Subcutaneous abdominal adipose tissue (tissue), 5 donors: ENCODE measurements around the gene SLC38A10.

Experiments
- H3K27ac ChIP-seq: one replicate; pipeline ENCODE4 v1.7.0; 2013; ENCODE audit warnings: low read depth, mild to moderate bottlenecking, inconsistent platforms, low read length, moderate library complexity
- H3K27me3 ChIP-seq, 5 donors: one replicate each; pipeline ENCODE4 v1.7.0; 2013; ENCODE audit warnings: low read length in 5 of 5, inconsistent platforms in 1 of 5; ENCODE audit not compliant: control insufficient read depth in 5 of 5, insufficient read depth in 4 of 5
- H3K36me3 ChIP-seq, 5 donors: one replicate each; pipeline ENCODE4 v1.7.0; 2013; ENCODE audit warnings: low read length in 5 of 5; ENCODE audit not compliant: control insufficient read depth in 5 of 5, insufficient read depth in 5 of 5
- H3K4me1 ChIP-seq, 5 donors: one replicate each; pipeline ENCODE4 v1.7.0; 2013; ENCODE audit warnings: low read length in 5 of 5, mild to moderate bottlenecking in 3 of 5, moderate library complexity in 1 of 5; ENCODE audit not compliant: control insufficient read depth in 5 of 5, insufficient read depth in 5 of 5
- H3K4me3 ChIP-seq, 5 donors: one replicate each; pipeline ENCODE4 v1.7.0; 2013; ENCODE audit warnings: low read length in 5 of 5, low read depth in 1 of 5
- H3K9ac ChIP-seq, 5 donors: one replicate each; pipeline ENCODE4 v1.7.0; 2013; ENCODE audit warnings: low read length in 5 of 5, mild to moderate bottlenecking in 4 of 5, moderate library complexity in 3 of 5
- H3K9me3 ChIP-seq, 5 donors: one replicate each; pipeline ENCODE4 v1.7.0; 2013; ENCODE audit warnings: low read length in 5 of 5; ENCODE audit not compliant: control insufficient read depth in 5 of 5
- donor health status: healthy.
- donor health status: healthy.
- donor health status: healthy.
- donor health status: healthy.
- donor health status: healthy.

The SLC38A10 gene

DNA sequence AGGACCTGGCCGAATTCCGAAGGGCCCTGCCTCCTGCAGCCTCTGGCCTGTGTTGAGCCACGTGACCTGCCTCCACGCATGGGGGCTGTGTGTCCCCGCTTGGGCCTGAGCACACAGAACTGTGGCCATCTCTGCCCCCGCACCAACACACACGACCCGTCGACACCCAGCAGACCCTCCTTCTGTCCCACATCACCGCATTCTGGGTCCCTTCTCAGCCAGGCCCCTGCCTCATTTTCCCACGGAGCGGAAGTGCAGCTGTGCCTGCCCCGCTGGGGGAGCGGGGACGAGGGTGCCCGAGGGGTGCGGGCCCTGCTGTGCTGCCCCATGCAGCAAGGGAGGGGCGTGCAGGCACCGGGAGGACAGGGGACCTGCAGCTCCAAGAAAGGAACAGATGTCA, 37.6 kb downstream of the SLC38A10 start:
- no peaks in the 10 kb centered on the region for H3K9me3 ChIP-seq
- no peaks in the 10 kb centered on the region for H3K27me3 ChIP-seq
- peaks cover 0 to 64% (median 55%) of the 10 kb centered on the region in 5 donors for H3K36me3 ChIP-seq
- H3K9ac ChIP-seq: no peak overlapping the region
- no peak overlapping the region for H3K4me3 ChIP-seq
- H3K4me1 ChIP-seq: peaks cover 2 to 21% (median 10%) of the 10 kb centered on the region in 5 donors
- H3K27ac ChIP-seq: no peak overlapping the region

DNA sequence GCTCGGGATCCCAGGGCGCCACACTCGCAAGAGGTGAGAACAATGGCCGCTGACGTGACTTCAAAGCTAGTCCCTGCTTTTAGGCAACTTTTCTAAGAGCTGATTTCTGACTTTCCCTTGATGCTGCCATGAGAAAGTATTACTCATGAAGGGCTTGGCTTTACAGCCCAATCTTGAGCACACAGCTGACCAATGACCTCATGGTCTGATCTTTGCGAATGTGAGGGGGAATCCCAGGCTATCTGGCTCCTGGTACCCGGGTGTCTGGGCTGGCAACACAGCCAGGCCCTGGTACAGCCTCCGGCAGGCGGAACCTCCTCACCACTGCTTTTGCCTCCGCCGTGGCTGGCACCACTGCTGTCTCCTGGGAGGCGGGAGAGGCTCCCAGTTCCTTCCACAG, 38.5 kb downstream of the SLC38A10 start:
- H3K27ac ChIP-seq: no peak overlapping the region
- H3K9ac ChIP-seq: no peak overlapping the region

DNA sequence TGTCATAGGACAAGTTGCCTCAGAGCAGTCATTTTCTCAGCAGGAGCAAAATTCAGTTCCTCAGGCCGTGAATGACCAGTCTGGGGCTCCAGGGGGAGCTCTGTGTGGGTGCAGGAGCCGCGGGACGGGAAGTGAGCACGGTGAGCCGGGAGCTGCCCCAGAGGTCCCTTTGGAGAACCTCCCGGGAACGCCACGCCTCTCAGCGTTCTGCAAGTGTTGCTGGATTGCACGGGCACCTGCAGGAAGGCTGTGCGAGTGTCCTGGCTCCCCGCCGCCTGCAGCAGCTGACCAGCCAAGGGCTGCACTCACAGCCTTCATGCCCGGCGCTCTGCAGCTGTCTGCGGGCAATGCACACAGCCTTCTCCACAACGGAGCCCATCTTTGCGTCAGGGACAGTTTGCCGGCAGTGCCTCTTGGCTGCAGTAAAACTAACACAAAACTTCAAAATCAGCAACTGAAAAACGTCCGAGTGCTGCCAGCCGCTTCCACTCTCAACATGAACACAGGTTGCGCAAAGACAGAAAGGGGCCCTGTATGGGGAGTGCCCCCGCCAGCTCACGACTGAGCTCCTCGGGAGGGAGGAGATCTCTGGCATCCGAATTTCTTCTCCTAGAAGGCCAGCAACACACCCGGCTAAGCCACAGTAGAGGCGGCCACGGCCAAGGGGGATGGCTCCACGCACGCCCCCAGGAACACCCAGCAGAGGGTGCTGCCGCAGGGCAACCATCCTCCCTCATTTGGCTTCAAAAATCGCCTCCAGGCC, 40.0 kb downstream of the SLC38A10 start:
- no peak overlapping the region for H3K27ac ChIP-seq
- no peaks in the 10 kb centered on the region for H3K9me3 ChIP-seq
- no peak overlapping the region for H3K9ac ChIP-seq
- peaks cover 2 to 21% (median 10%) of the 10 kb centered on the region in 5 donors for H3K4me1 ChIP-seq
- no peak overlapping the region for H3K4me3 ChIP-seq
- no peaks in the 10 kb centered on the region for H3K27me3 ChIP-seq
- H3K36me3 ChIP-seq: peaks cover 0 to 64% (median 55%) of the 10 kb centered on the region in 5 donors

More for the DNA sequence above, 38.5 kb downstream of the SLC38A10 start:
- Histone ChIP-seq H3K36me3 (peaks cover 0 to 64% (median 56%) of the 10 kb centered on the region in 5 donors), H3K27me3 (no peaks in the 10 kb centered on the region), H3K4me3 (no peak overlapping the region), H3K9me3 (no peaks in the 10 kb centered on the region), H3K4me1 (peaks cover 2 to 21% (median 10%) of the 10 kb centered on the region in 5 donors)

DNA sequence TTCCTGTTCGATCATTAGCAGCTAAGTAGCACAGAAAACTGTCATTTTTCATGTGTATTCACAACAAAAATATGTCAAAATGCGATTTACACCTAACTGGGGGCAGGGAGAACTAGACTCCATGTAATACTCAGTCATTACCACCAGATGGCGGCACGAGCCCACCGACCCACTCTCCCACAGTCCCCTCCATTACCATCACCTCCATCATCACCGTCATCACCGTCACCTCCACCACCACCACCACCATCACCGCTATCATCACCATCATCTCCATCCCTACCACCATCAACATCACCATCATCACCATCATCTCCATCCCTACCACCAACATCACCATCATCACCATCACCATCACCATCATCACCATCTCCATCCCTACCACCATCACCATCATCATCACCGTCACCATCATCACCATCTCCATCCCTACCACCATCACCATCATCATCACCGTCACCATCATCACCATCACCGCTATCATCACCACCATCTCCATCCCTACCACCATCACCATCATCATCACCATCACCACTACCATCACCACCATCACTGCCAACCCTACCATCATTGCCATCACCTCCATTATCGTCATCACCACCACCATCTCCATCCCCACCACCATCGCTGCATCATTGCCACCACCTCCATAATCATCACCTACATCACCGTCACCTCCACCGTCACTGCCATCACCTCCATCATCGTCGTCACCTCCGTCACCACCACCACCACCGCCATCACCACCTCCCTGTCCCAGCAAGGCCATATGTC, 41.6 kb downstream of the SLC38A10 start:
- Histone ChIP-seq H3K4me3 (no peak overlapping the region), H3K9me3 (no peaks in the 10 kb centered on the region), H3K27me3 (no peaks in the 10 kb centered on the region), H3K9ac (no peak overlapping the region), H3K36me3 (peaks cover 0 to 61% (median 48%) of the 10 kb centered on the region in 5 donors), H3K27ac (no peak overlapping the region), H3K4me1 (peaks cover 2 to 21% (median 10%) of the 10 kb centered on the region in 5 donors)

DNA sequence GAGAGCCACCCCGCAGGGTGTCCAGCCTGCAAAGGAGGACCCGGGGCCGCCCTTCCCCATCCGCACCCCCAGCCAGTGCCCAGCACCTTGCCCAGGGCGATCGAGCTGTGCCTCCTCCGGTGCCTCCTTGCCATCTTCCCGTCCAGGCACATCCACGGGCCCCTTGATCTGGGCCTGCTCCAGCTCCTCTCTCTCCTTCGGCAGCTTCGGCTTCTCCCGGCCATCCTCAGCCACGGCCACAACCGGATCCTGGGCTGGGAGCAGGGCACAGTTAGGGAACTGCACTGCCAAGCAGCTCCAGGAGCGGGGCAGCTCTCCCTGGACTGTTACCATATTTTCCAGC, 42.1 kb downstream of the SLC38A10 start:
- H3K36me3 ChIP-seq: peaks cover 0 to 58% (median 43%) of the 10 kb centered on the region in 5 donors
- no peaks in the 10 kb centered on the region for H3K9me3 ChIP-seq
- no peak overlapping the region for H3K9ac ChIP-seq
- H3K4me1 ChIP-seq: peaks cover 2 to 21% (median 10%) of the 10 kb centered on the region in 5 donors
- no peaks in the 10 kb centered on the region for H3K27me3 ChIP-seq
- no peak overlapping the region for H3K4me3 ChIP-seq
- no peak overlapping the region for H3K27ac ChIP-seq

DNA sequence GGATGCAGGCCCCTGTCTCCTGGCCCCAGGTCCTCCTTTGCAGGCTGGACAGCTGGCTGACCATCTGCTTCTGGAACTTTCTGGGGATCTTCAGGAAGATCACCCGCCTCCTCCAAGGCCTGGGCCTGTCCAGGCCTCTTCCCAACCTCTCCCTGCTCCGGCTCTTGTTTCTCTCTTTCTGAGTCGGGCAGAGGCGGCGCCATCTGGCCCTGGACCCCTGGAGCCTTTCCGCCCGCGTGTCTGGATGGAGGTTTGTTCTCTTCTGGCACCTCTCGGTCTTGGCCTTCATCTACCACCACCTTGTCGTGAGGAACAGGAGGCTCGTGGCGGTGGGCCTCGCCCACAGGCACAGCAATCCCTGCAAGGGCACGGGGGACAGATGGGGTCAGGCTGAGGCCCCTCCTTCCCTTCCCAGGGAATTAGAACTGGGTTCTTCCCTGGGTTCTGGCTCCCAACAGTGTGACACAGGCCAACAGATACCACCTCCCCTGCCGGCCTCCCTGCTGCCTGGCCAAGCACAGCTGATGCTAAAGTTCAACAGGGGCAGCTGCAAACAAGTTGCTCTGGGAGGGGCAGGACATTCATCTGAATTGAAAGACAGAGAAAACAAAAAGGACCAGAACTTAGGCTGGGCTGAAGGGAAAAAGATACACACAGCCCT, 42.7 kb downstream of the SLC38A10 start:
- Histone ChIP-seq H3K27me3 (no peaks in the 10 kb centered on the region), H3K9ac (no peak overlapping the region), H3K27ac (no peak overlapping the region), H3K9me3 (no peaks in the 10 kb centered on the region), H3K4me3 (no peak overlapping the region), H3K36me3 (peaks cover 0 to 53% (median 41%) of the 10 kb centered on the region in 5 donors), H3K4me1 (peaks cover 2 to 21% (median 10%) of the 10 kb centered on the region in 5 donors)

DNA sequence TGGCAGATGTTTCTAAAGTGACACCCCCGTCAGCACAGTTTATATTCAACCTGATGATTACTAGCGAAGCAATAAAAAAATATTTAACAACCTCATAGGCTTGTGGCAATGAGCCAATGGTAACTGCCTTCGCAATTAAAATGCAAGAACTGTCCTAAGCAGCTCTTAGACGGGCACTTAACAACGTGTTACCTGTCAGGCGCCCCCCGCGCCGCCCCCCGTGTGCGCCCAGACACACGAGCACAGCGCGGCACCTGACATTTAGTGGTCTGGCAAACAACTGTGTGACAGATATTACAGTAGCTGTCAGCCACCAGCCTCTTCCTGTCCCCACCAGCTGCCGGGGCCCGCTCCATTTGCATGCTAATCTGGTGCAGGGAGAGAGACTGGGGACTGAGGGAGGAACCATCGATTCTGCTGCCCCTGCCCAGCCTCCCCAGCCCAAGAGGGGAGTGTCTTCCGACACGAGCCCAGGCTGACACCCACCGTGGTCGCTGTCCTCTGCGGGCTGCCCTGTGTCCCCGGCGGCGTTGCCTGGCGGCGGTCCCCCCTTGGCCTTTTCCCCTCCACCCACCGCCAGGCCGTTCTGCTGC, 43.3 kb downstream of the SLC38A10 start:
- H3K9me3 ChIP-seq: no peaks in the 10 kb centered on the region
- no peak overlapping the region for H3K4me3 ChIP-seq
- no peaks in the 10 kb centered on the region for H3K27me3 ChIP-seq
- H3K9ac ChIP-seq: no peak overlapping the region
- peaks cover 2 to 18% (median 10%) of the 10 kb centered on the region in 5 donors for H3K4me1 ChIP-seq
- H3K27ac ChIP-seq: no peak overlapping the region
- peaks cover 0 to 50% (median 38%) of the 10 kb centered on the region in 5 donors for H3K36me3 ChIP-seq

DNA sequence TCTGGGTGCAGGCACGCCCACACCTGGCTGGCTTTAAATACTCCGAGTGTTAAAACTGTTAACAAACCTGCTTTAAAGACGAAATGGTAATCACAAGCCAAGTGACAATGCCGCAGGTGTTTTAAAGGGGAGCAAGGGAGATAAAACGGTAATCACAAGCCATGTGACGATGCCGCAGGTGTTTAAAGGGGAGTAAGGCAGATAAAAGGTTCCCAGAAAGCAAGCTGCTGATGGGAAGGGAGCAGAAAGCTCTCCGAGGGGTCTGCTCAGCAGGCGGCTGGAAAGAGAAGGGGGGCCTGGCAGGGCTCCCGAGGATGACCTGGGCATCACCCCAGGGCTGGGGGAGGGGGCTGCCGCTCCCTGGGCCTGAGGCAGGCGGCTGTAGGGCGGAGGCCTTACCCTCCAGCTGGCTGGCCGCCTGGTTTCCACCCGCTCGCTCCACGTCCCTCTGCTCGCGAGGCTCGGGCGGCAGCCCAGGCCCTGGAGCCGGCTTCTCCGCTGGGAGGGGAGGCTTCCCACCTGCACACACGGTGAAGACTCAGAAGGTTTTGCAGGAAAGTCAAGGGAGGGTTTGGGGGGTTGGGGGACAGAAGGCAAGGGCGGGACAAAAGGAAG, 43.9 kb downstream of the SLC38A10 start:
- Histone ChIP-seq H3K36me3 (peaks cover 0 to 52% (median 37%) of the 10 kb centered on the region in 5 donors), H3K9ac (no peak overlapping the region), H3K27ac (no peak overlapping the region), H3K27me3 (no peaks in the 10 kb centered on the region), H3K4me3 (no peak overlapping the region), H3K9me3 (no peaks in the 10 kb centered on the region), H3K4me1 (peaks cover 2 to 17% (median 10%) of the 10 kb centered on the region in 5 donors)

DNA sequence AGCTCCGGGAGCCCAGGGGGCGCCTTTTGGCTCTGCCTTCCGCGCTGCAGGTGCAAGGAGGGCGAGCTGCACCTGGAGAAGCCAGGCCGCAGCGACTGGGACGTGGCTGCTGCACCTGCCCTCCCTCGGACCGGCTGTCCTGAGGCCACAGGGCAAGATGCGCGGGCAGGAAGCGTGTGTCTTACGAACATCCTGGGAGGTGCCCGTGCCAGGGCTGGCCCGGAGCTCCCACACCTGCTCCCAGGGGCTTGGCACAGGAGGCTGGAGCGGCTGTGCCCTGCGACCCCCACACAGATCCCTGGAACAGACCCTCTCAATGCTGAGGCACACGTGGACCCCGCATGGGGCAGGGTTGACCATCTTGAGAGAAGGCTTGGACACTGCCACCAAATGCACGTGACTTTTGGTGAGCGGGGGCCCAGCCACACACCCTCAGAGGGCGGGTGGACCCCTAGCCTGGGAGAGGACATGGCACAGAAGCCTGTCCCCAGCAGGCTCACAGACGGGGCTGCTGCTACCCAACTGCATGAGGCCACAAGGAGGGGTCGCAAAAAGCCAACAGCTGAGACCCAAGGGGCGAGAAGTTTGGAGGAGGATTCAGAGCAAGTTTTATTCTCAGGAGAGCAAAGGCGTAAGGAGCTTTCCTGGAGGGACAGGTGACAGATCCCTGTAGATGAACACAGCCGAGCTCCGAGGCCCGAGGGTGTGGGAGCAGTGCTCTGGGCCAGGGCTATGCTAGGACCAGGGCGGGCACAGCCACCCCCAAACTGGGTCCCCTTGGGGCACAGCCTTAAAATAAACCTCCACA, 44.6 kb downstream of the SLC38A10 start:
- Histone ChIP-seq H3K9me3 (no peaks in the 10 kb centered on the region), H3K27ac (no peak overlapping the region), H3K27me3 (no peaks in the 10 kb centered on the region), H3K36me3 (peaks cover 0 to 50% (median 37%) of the 10 kb centered on the region in 5 donors), H3K9ac (no peak overlapping the region), H3K4me1 (peaks cover 2 to 13% (median 9%) of the 10 kb centered on the region in 5 donors), H3K4me3 (no peak overlapping the region)
